ENCODE results near the gene PLEKHG7. TPM values are rescaled to one million over a fixed set of nuclear protein-coding genes. Genes with fewer than 3 reads are reported as not detected.

PLEKHG7 gene
- total and polyA plus RNA-seq, 10 of the 15 experiments (the other 5 are each of a cell fraction or from before 2014, with no cell fraction given), result 0.16 to 1.3 (median 0.65) TPM; not detected in 1

DNA sequence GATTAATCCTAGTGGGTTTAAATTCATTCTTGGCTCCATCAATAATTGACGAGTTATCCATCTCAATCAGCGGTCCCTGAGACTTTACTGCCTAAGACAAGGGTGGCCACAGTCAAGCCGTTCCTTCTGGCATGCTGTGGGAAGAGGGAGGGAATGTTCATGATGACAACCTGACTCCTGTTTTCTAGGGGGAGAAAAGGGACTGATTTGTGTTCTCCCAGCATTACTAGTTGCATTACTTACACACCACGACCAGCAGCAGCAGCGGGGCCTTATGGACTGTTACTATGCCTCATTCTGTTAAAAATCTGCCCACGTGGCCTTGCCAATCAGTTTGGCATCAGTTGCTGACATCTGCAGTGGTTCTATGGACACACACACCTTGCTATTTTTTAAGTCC, 29.9 kb downstream of the PLEKHG7 start (continued):
- TF ChIP-seq, protein P1, sequence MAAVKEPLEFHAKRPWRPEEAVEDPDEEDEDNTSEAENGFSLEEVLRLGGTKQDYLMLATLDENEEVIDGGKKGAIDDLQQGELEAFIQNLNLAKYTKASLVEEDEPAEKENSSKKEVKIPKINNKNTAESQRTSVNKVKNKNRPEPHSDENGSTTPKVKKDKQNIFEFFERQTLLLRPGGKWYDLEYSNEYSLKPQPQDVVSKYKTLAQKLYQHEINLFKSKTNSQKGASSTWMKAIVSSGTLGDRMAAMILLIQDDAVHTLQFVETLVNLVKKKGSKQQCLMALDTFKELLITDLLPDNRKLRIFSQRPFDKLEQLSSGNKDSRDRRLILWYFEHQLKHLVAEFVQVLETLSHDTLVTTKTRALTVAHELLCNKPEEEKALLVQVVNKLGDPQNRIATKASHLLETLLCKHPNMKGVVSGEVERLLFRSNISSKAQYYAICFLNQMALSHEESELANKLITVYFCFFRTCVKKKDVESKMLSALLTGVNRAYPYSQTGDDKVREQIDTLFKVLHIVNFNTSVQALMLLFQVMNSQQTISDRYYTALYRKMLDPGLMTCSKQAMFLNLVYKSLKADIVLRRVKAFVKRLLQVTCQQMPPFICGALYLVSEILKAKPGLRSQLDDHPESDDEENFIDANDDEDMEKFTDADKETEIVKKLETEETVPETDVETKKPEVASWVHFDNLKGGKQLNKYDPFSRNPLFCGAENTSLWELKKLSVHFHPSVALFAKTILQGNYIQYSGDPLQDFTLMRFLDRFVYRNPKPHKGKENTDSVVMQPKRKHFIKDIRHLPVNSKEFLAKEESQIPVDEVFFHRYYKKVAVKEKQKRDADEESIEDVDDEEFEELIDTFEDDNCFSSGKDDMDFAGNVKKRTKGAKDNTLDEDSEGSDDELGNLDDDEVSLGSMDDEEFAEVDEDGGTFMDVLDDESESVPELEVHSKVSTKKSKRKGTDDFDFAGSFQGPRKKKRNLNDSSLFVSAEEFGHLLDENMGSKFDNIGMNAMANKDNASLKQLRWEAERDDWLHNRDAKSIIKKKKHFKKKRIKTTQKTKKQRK (IDR thresholded peaks at IDR 0.05; ENCODE audit: low read depth, low read length), result no peak
- no peak for TF ChIP-seq HSF1 (IDR thresholded peaks at IDR 0.05; ENCODE audit: low read depth, low read length)

GRCh38 chr12:92733181-92733580, 30.4 kb downstream of the PLEKHG7 start:
- H3K4me2 ChIP-seq (ENCODE audit: control insufficient read depth, insufficient read depth), result no peak overlapping the region
- H3K4me3 ChIP-seq, result no peak overlapping the region
- H3K4me1 ChIP-seq (ENCODE audit: control insufficient read depth, insufficient read depth, low read length), result no peaks in the 10 kb centered on the region
- WGBS (ENCODE audit: insufficient coverage, insufficient replicate concordance, low lambda C conversion rate, missing lambda C conversion rate), result 69% methylated on average over 6 of the region's 6 CpGs
- CTCF ChIA-PET, result interaction anchor here (1.7 kb wide), 1 partner anchor 922 kb away, joined by 5 read pairs; no protein-coding TSS in a partner anchor
- POLR2A ChIA-PET, result no interaction called here
- no peaks in the 10 kb centered on the region for H4K20me1 ChIP-seq (ENCODE audit: control insufficient read depth, insufficient read depth)
- H2AFZ ChIP-seq (ENCODE audit: control insufficient read depth, low read depth, low read length), result no peak overlapping the region
- H3K79me2 ChIP-seq (ENCODE audit: control insufficient read depth, insufficient read depth, low read length), result no peaks in the 10 kb centered on the region
- RAD21 ChIA-PET (ENCODE audit: unreplicated experiment), result no interaction called here
- DNase-seq (ENCODE audit: low read depth, low spot score) (no peak), FAIRE-seq (no peak), ATAC-seq (no peak)
- H3K9me3 ChIP-seq (replicated peaks; ENCODE audit: control insufficient read depth, insufficient read depth, low read length), result no peaks in the 10 kb centered on the region
- no peak overlapping the region for H3K9ac ChIP-seq (ENCODE audit: control insufficient read depth, insufficient read depth, low read length)
- intact Hi-C loops (cut with micrococcal nuclease; ENCODE audit: unreplicated experiment), result no loop called here
- TF ChIP-seq DPF2 (IDR thresholded peaks at IDR 0.05) (no peak), SMAD1 (IDR thresholded peaks at IDR 0.05; ENCODE audit: low read depth, partially characterized antibody) (no peak), MXI1 (IDR thresholded peaks at IDR 0.05; ENCODE audit: low read depth, low read length) (no peak), CEBPB (IDR thresholded peaks at IDR 0.05; ENCODE audit: borderline replicate concordance in 1 of 2, low read depth in 2 of 2, low read length in 2 of 2) (no peak)
- no peak overlapping the region for H3K27ac ChIP-seq (ENCODE audit: control insufficient read depth, insufficient read depth)
- in situ Hi-C loops (cut with MboI), result no loop called here
- SMC1A ChIA-PET (ENCODE audit: uncharacterized antibody, unreplicated experiment), result interaction anchor here (0.7 to 1.2 kb wide), 2 partner anchors 24 to 50 kb away, joined by 3 to 4 read pairs; no protein-coding TSS in a partner anchor
- H3K27me3 ChIP-seq (replicated peaks in 1 of 2; ENCODE audit: control insufficient read depth in 2 of 2, insufficient read depth in 2 of 2, low read length in 1 of 2), result no peaks in the 10 kb centered on the region
- BruUV-seq (replicated peaks), result no TSS peak
- no peaks in the 10 kb centered on the region for H3K36me3 ChIP-seq (ENCODE audit: control insufficient read depth in 2 of 2, insufficient read depth in 2 of 2, low read length in 1 of 2)
